HG03342 (cell line): Measurements from ENCODE around the gene TRMT112.
"Not testable (repeated sequence)": the region's sequence is repeated elsewhere in the genome, so short reads cannot be mapped to it uniquely, and the experiment has no call there.

Experiments used
- ATAC-seq: cut with Tn5 transposase; IDR thresholded peaks from one replicate; pipeline ENCODE4 v1.9.1; 2021; ENCODE audit warnings: mild to moderate bottlenecking, moderate library complexity; ENCODE audit not compliant: unreplicated experiment

TRMT112 gene

DNA sequence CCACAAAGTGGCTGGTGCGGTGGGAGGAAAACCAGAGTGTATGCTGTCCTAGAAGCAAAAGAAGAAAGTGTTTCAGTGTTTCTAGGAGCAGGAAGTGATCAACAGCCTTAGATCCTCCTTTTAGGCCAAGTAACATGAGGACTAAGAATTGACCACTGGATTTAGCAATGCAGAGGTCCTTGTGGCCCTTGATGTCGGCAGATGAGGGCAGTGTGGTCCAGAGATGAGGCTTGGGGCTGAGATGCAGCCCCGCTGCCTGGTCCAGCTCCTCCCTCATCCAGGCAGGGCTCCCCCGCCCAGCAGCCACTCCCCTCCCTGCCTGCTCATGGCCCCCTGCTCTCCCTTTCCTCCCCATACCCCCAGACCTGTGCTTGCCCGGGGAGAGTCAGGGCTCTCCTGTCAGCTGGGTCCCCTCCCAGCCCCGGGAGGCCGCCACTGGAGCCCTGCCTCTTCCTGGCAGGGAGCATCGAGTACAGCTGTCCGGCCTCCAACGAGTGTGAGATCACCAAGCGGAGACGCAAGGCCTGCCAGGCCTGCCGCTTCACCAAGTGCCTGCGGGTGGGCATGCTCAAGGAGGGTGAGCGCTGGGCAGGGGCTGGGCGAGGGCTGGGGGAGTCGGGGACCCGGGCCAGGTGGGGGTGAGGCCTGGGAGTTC lies 3.7 kb downstream of the TRMT112 start:
- ATAC-seq = no peak

DNA sequence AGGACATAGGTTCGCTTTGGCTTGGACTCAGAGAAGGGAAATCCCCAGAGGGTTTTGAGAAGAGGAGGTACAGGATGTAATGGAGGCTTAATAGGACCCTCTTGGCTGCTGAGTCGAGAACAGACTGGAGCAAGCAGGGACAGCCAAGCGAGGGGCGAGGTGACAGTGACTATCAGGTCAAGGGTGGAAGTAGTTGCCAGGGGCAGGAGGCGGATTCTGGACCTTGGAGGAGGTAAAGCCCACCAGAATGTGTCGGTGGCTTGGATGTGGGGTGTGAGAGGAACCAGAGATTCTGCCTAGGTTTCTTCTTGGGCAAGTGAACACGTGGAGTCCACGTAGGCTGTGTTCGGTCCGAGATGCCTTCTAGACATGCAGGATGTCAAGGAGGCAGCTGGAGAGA lies 4.4 kb downstream of the TRMT112 start:
- ATAC-seq = no peak

DNA sequence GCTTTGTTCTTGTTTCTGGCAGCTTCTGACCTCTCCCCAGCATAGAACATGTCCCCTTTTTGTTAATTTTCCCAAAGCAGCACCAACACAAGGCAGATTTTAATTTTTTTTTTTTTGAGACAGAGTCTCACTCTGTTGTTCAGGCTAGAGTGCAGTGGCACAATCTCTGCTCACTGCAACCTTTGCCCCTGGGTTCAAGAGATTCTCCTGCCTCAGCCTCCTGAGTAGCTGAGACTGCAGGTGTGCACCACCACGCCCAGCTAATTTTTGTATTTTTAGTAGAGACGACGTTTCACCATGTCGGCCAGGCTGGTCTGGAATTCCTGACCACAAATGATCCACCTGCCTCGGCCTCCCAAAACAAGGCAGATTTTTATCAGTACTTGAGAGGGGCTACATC lies 9.6 kb downstream of the TRMT112 start:
- ATAC-seq = not testable (repeated sequence)

DNA sequence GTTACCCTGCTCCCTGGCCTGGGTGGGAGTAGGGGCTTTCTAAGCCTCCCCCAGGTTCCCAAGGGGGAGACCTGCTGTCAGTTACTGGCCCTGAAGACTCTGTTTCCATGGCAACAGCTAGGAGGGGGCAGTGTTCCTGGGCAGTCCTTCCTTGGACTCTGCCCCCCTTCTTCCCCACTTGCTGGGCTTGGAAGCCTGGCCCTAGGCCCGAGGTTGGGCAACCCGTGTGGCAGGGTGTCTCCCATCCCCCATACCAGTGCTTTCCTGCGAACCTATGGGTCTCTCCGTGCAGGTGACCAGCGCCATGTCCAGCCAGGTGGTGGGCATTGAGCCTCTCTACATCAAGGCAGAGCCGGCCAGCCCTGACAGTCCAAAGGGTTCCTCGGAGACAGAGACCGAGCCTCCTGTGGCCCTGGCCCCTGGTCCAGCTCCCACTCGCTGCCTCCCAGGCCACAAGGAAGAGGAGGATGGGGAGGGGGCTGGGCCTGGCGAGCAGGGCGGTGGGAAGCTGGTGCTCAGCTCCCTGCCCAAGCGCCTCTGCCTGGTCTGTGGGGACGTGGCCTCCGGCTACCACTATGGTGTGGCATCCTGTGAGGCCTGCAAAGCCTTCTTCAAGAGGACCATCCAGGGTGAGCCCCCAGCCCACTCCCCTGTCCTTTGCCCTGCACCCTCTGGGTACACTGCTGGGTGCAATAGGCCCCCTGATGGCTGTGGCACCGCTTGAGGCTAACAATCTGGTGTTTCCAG lies 10.3 kb downstream of the TRMT112 start:
- no peak for ATAC-seq

DNA sequence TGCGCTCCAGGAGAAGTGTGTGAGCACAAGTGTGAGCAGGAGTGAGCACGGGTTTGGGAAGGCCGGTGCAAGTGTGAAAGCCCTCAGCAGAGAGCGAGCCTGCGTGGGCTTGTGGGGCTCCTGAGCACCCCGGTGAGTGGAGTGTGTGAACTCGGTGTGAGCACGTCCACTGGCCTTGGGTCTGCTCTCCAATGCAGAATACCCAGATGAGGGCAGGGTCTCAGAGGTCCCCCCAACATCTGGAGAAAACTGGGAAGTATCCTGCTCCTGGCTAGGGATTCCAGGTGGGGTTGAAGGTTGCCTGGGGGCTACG lies 10.8 kb downstream of the TRMT112 start:
- ATAC-seq = no peak

DNA sequence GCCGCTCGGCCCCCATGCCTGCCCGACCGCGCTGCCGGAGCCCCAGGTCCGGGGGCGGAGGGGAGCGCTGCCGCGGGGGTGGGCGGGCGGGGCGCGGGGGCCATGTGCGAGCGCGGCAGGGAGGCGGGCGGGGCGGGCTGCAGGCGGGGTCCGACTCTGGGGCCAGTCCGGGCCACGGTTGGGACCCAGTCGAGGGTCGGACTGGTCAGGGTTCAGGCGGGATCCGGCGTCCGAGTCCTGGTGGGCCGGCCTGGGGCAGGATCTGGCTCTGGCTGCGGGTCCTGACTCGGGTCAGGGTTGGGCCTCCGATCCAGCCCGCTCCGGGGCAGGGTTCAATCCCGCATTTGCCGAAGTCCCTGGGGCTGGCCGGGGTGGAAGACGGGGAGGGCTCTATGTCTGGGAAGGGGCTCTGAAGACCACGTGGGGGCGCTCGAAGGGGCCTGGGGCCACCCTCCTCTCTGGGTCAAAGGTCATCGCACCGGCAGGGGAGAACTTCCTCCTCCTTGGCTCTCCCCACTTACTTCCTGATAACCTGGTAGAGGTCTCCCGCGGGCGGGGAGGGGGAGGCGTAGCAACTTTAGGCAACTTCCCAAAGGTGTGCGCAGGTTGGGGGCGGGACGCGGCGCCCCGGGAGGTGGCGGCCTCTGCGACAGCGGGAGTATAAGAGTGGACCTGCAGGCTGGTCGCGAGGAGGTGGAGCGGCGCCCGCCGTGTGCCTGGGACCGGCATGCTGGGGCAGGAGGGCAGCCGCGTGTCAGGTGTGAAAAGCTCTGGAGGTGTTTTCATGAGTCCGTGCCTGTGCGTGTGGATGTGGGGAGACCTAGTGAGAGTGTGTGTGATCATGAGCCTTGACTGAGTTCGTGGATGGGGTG lies 11.4 kb downstream of the TRMT112 start:
- ATAC-seq = no peak

DNA sequence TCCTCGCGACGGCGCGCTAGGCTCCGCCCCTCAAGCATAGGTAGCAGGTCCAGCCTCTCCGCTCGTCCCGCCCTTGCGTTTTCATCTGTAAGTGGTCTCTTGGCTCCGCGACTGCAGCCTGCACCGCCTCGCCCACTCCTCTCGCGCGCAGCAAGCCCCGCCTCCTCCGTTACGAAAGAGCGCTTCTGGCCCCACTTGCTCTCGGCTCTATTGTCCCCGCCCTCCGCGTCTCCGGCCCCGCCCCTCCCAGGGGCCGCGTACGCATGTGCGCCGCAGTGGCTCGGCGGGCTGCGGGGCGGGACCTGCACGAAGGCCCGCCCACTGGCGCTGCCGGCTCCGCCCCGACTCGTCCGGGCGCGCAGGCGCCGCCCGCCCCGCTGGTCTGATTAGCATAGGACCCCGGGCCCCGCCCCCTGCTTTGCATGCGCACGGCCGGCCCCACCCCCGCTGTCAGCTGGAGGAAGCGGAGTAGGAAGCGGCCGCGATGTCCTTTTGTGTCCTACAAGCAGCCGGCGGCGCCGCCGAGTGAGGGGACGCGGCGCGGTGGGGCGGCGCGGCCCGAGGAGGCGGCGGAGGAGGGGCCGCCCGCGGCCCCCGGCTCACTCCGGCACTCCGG lies 12.2 kb downstream of the TRMT112 start, which contains the start of gene ESRRA:
Gene ESRRA (plus strand): TSS at position 450 of the 616 bp plus-strand sequence. CDS start 1,656 bp downstream, outside the sequence.
- ATAC-seq = peak; percentile 74

DNA sequence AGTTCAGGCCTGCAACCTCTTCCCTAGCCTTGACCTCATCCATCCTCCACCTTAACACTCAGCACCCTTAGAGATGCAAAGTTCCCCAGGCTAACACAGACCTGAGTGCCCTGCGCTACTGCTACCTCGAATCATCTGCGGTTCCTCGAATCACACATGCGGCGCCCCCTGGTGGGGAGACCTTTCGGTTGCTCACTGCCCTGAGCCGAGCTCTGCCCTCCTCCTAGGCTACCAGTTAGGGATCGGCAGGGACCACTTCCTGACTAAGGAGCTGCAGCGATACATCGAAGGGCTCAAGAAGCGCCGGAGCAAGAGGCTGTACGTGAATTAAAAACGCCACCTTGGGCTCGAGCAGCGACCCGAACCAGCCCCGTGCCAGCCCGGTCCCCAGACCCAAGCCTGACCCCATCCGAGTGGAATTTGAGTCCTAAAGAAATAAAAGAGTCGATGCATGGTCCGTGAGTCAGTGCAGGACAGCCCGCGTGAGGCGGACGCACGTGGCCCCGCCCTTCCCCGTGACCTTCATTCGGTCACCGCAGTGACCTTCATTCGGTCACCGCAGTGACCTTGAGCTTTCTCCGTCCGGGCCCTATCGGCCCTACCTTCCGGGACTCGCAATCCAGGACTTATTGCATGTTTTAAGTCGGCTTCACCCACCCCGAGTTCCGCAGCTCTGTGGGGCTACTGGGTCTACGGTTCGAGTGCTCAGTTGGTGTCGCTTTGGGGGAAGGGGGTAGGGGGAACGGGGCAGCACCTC lies 12.9 kb downstream of the TRMT112 start:
- peak; percentile 22 for ATAC-seq

DNA sequence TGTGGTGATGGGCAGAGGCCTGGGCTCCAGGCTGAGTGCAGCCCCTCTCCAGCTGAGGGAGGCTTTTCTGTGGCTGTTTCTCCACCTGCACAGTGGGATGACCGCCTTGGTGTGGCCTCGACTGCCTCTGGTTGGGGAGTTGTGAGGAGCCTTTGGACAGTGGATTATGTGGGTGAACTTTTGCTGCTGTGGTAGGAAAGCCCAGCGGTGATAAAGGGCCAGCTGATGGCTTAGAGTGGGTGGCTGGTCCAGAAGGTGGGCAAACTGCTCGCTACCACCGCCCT lies 13.4 kb downstream of the TRMT112 start:
- ATAC-seq = no peak

DNA sequence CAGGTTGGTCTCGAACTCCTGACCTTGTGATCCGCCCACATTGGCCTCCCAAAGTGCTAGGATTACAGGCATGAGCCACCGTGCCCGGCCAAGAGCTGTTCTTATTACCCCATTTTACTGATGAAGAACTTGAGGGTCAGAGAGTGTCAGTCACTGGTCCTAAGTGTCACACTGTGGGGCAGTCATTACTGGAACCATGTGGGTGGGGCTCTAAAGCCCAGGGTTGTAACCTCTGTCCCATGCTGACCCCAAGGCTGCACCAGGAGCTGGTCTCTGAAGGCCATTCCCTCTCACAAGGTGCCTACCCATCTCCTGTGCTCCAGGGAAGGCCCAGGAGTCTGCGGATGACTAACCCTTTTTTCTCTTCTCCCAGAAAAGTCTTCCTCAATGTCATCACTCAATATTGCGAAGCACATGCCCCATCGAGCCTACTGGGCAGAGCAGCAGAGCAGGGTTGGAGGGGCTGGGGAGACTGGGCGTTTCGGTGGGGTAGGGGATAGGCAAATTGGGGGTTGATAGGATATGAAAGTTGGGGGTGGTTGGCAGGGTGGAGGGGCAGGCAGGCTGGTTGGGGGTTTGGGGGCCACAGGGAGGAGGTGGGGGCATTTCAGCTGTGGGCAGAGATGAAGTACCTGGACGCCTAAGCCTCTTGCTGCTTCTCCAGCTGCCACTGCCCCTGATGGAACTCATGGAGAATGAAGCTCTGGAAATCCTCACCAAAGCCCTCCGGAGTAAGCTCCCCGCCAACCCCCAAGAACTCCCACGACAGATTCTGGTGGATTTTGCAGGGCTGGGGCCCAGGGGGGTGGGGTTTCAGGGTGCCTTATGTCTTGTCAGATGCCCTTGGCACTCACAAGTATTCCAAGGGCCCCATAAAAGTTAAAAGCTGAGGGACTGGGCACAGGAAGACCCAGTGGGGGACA lies 14.0 kb downstream of the TRMT112 start:
- no peak for ATAC-seq

DNA sequence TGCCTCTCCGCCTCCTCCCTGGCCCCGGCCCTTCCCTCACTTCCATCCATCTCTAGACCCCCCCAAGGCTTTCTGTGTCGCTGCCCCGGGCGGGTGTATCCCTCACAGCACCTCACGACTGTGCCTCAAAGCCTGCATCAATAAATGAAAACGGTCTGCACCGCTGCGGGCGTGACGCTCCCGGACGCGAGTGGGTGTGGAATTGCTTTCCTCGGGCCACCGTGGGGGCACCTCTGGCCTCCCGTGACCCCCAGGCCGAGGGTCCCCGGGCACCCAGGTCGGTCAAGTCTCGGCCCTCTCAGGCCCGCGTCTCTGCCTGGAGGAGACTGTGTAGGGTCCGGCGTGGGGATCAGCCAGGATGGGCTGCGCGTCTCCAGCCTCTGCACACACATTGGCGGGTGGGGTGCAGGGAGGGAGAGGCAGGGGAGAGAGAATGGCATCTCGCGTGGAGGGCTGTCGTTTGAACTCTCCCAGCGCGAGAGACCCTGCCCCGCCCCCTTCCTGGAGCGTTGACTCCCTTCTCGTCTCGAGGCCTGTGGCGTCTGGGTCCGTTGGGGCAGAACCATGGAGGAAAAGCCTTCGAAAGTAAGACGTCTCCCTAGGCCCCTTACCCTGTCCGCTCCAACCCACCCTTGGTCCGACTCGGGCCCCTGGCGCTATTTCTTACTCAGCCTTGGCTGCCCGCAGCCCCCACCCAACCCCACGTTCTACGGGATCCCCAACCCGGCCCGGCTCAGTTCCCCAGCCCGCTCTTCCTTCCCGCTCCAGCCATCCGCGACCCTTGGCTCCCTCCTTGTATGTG lies 17.3 kb downstream of the TRMT112 start, which contains the start of gene CATSPERZ:
Gene CATSPERZ (plus strand): TSS at position 512 of the 802 bp plus-strand sequence. CDS start 53 bp downstream, at position 565.
- ATAC-seq = no peak

DNA sequence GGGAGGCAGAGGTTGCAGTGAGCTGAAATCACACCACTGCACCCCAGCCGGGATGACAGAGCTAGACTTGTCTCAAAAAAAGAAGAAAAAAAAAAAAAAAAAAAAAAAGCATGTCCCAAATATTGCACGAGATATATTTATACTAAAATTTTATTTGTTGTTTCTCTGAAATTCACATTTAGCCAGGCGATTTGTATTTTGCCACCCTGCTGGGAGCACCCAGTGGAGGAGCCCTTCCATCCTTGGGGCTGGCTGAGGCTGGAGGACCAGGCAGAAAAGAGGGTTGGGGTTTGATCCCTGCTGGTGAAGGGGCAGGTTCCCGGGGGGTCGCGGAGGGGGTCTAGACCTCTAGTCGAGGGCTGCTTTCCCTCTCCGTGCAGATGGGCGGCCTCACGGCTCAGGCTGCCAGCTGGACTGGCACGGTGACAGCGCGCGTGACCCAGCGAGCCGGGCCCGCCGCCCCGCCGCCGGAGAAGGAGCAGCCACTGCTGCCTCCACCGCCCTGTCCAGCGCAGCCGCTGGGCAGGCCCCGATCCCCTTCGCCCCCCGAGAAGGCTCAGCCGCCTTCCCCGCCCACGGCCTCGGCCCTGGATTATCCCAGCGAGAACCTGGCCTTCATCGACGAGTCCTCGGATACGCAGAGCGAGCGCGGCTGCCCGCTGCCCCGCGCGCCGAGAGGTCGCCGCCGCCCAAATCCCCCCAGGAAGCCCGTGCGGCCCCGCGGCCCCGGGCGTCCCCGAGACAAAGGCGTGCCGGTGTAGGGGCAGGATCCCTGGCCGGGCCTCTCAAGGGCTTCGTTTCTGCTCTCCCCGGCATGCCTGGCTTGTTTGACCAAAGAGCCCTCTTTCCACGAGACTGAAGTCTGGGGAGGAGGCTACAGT lies 18.2 kb downstream of the TRMT112 start:
- no peak for ATAC-seq

DNA sequence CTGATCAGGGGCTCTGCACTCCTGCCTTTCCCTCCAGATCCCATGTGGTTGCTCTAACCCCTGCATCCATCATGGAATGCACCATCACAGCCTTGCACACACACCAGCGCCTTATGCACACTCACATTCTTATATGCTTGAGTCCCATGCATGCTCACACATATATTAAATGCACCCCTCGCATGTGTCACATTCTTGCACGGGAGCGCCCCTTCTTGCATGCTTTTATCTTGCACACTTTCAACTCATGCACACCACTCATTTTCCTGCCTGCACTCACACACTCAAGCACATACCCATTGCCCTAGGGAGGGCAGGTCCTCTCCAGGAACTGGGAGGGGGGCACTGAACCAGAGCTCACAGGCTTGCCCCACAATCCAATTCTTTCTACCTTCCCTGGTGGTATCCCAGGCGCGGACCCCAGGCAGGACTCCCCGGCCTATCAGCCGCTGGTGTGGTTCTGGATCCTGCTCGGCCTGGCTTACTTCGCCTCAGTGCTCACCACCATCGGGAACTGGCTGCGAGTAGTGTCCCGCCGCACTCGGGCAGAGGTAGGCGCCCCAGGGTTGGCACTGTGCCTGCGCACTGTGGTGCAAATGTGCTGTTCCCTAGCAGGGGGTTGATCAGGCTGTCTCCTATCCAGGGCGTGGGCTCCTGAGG lies 19.5 kb downstream of the TRMT112 start:
- ATAC-seq = no peak

DNA sequence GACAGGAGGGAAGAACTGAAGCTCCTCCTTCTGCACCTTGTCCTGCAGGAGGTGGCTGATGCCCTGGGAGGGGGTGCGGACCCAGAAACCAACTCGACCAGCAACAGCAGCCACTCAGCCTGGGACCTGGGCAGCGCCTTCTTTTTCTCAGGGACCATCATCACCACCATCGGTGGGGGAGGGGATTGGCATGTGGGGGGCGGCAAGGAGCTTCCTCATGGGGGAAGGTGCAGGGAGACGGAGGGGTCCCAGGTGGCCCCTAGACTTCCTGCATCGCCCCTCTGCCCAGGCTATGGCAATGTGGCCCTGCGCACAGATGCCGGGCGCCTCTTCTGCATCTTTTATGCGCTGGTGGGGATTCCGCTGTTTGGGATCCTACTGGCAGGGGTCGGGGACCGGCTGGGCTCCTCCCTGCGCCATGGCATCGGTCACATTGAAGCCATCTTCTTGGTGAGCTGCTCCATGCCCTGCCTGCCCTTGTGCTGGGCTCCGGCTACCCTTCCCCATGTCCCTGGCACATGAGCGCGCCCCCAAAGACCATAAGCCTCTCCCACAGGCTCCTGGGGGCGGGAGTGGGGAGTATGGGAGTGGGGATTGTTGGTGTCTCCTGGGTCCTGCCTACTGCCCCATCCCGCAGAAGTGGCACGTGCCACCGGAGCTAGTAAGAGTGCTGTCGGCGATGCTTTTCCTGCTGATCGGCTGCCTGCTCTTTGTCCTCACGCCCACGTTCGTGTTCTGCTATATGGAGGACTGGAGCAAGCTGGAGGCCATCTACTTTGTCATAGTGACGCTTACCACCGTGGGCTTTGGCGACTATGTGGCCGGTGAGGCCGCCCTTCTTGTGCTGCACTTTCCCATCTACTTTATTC lies 20.3 kb downstream of the TRMT112 start:
- no peak for ATAC-seq

DNA sequence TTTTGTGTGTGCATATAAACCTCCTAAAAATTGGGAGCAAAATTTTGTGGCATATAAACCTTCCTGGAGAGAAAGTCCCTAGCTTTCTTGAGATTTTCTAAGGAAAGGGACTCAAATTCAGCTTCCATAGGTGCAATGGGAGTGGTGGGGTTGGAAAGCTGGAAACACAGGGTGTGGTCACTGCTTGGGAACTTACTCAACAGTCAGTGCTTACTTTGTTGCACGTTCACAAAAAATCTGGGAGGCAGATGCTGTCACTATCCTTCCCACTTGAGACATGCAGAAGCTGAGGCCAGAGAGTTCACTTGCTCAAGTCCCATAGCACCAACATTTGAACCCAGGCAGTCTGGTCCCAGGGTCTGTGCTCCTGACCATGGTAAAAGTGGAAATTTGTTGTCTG lies 21.1 kb downstream of the TRMT112 start:
- no peak for ATAC-seq

DNA sequence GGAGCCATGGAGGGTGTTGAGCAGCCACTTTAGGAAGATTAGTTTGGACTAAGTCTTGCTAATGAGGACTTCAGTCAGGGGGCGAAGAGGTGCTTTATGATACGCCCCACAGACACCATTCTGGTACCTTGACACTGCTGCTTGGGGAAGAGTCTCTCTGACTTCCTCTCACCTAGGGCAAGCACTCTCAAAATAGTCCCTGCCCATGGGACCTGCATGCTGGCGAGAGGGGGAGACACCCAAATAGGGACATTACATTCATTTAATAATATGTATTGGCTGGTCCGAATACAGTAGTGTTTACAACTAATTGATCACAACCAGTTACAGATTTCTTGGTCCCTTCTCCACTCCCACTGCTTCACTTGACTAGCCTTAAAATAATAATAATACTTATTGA lies 21.6 kb downstream of the TRMT112 start:
- no peak for ATAC-seq
